HepG2 (cell line): ENCODE data around the gene CIT. TPM values are rescaled to one million over a fixed set of nuclear protein-coding genes. Genes with fewer than 3 reads are reported as not detected.

Experiments used
- ATAC-seq: fragments of 200-7000 bp; cut with Tn5 transposase; 3 replicates; pipeline ENCODE4 v1.9.1; 2020; ENCODE audit warnings: mild to moderate bottlenecking, moderate library complexity
- BruUV-seq: library from RNA; stranded (reverse); fragments of 400-500 nt; replicated peaks from 2 replicates; lab custom pipeline; 2021; lab: Mats Ljungman, UMichigan
- CTCF ChIA-PET: fragments of 300-600 bp; formaldehyde crosslinking; extraction: SDS; loops from one replicate; lab custom pipeline; 2021; ENCODE audit warnings: low total read pairs, inconsistent platforms, low intra/inter-chr PET ratio; lab: Yijun Ruan, JAX
- POLR2A ChIA-PET: fragments of 350-600 bp; sonication (Branson Sonifier 250); formaldehyde crosslinking; loops from one replicate; lab custom pipeline; 2020; ENCODE audit warnings: antibody characterized with exemption, inconsistent platforms; lab: Yijun Ruan, JAX
- DNase-seq: peaks from one replicate; pipeline ENCODE4 v3.0.0-alpha.2; 2015; ENCODE audit warnings: low spot score
- FAIRE-seq: peaks from 3 replicates; lab custom pipeline; 2011; peaks lifted over from hg19 to GRCh38; lab: Jason Lieb, UNC
- H2AFZ ChIP-seq: one replicate; pipeline ENCODE4 v1.6.1; 2011; ENCODE audit warnings: low read length, inconsistent platforms
- H3K27ac ChIP-seq: fragments of 300-600 bp; 3 replicates; pipeline ENCODE4 v1.8.0; 2011; ENCODE audit warnings: mixed run types, mild to moderate bottlenecking, mixed read lengths, low read length, inconsistent platforms; ENCODE audit not compliant: insufficient read depth; ENCODE audit errors: extremely low read length
- H3K27me3 ChIP-seq, 2 experiments: fragments of 200-600 bp in 1 of 2; 2 replicates in 1 of 2; 3 replicates in 1 of 2; pipeline versions ENCODE4 v1.6.0 to v1.8.0; 2011; ENCODE audit warnings: low read length in 2 of 2, mild to moderate bottlenecking in 2 of 2, moderate library complexity in 2 of 2, inconsistent platforms in 1 of 2; ENCODE audit not compliant: insufficient read depth in 2 of 2, control insufficient read depth in 1 of 2
- H3K36me3 ChIP-seq, 2 experiments: fragments of 200-600 bp in 1 of 2; replicated peaks in 1 of 2; 2 replicates in 1 of 2; 3 replicates in 1 of 2; pipeline versions ENCODE4 v1.5.1 to v1.8.0; 2011; ENCODE audit warnings: low read length in 2 of 2, inconsistent platforms in 1 of 2; ENCODE audit not compliant: insufficient read depth in 2 of 2, control insufficient read depth in 1 of 2
- H3K4me1 ChIP-seq: 2 replicates; pipeline ENCODE4 v1.5.1; 2012; ENCODE audit warnings: low read length, inconsistent platforms; ENCODE audit not compliant: insufficient read depth
- H3K4me2 ChIP-seq: 2 replicates; pipeline ENCODE4 v1.6.0; 2011; ENCODE audit warnings: low read depth, low read length, inconsistent platforms
- H3K4me3 ChIP-seq, 3 experiments: fragments of 200-600 bp in 1 of 3; sonication (generic), shearing (Covaris generic) in 1 of 3; replicated peaks in 1 of 3; 2 replicates each; pipeline ENCODE4 v1.5.1; 2011 to 2016; ENCODE audit warnings: low read length in 3 of 3, inconsistent platforms in 2 of 3, low read depth in 2 of 3, mild to moderate bottlenecking in 2 of 3, control low read depth in 1 of 3, mixed read lengths in 1 of 3; ENCODE audit not compliant: insufficient read depth in 1 of 3
- H3K79me2 ChIP-seq: one replicate; pipeline ENCODE4 v1.6.1; 2011; ENCODE audit warnings: low read length, inconsistent platforms; ENCODE audit not compliant: insufficient read depth
- H3K9ac ChIP-seq: 2 replicates; pipeline ENCODE4 v1.6.0; 2011; ENCODE audit warnings: mild to moderate bottlenecking, low read depth, low read length, inconsistent platforms; ENCODE audit not compliant: insufficient read depth
- H3K9me3 ChIP-seq: 2 replicates; pipeline ENCODE4 v1.5.1; 2012; ENCODE audit warnings: mild to moderate bottlenecking, low read length
- H4K20me1 ChIP-seq: 2 replicates; pipeline ENCODE4 v1.6.0; 2011; ENCODE audit warnings: inconsistent platforms, mild to moderate bottlenecking, low read length, moderate library complexity; ENCODE audit not compliant: insufficient read depth
- BRF2 ChIP-seq: sonication (generic); formaldehyde crosslinking; IDR thresholded peaks from 2 replicates; pipeline ENCODE4 v1.8.1; 2022; ENCODE audit warnings: mild to moderate bottlenecking, missing genetic modification reagents
- ELK4 ChIP-seq: sonication (generic); formaldehyde crosslinking; IDR thresholded peaks from 2 replicates; pipeline ENCODE4 v1.9.0; 2021; ENCODE audit warnings: missing genetic modification reagents, borderline replicate concordance
- ESRRA ChIP-seq: sonication (generic); formaldehyde crosslinking; IDR thresholded peaks from 2 replicates; pipeline ENCODE4 v1.5.1; 2020; ENCODE audit warnings: mild to moderate bottlenecking, low read depth, missing genetic modification reagents
- GRHL1 ChIP-seq: sonication (generic); formaldehyde crosslinking; conservative IDR thresholded peaks from 2 replicates; pipeline ENCODE4 v1.8.0; 2022; ENCODE audit warnings: missing genetic modification reagents
- HNRNPK ChIP-seq: fragments of 200-400 bp; formaldehyde crosslinking; IDR thresholded peaks from 2 replicates; pipeline ENCODE4 v1.6.1; 2018; ENCODE audit warnings: low read length, low read depth, moderate library complexity, mild to moderate bottlenecking; ENCODE audit not compliant: poor library complexity, severe bottlenecking
- HNRNPL ChIP-seq: fragments of 200-400 bp; formaldehyde crosslinking; IDR thresholded peaks from 2 replicates; pipeline ENCODE4 v1.6.1; 2017; ENCODE audit warnings: mild to moderate bottlenecking, low read depth, low read length
- MAFF ChIP-seq: IDR thresholded peaks from 2 replicates; pipeline ENCODE4 v1.6.1; 2011; ENCODE audit warnings: low read depth, low read length, improper control_type of control experiment
- MAFK ChIP-seq, 2 experiments: IDR thresholded peaks in 1 of 2; conservative IDR thresholded peaks in 1 of 2; 2 replicates each; pipeline ENCODE4 v1.6.1; 2011; ENCODE audit warnings: improper control_type of control experiment in 2 of 2, low read length in 2 of 2
- MZF1 ChIP-seq: sonication (generic); formaldehyde crosslinking; IDR thresholded peaks from 2 replicates; pipeline ENCODE4 v1.8.1; 2023; ENCODE audit warnings: mild to moderate bottlenecking, missing genetic modification reagents, borderline replicate concordance
- RELA ChIP-seq: sonication (generic); formaldehyde crosslinking; IDR thresholded peaks from 2 replicates; pipeline ENCODE4 v1.4.0; 2020; ENCODE audit warnings: missing genetic modification reagents
- SNAPC4 ChIP-seq: sonication (generic); formaldehyde crosslinking; IDR thresholded peaks from 2 replicates; pipeline ENCODE4 v1.4.0; 2020; ENCODE audit warnings: mild to moderate bottlenecking, missing genetic modification reagents
- ZBTB21 ChIP-seq: sonication (generic); formaldehyde crosslinking; IDR thresholded peaks from 2 replicates; pipeline ENCODE4 v1.4.0; 2020; ENCODE audit warnings: missing genetic modification reagents
- ZNF160 ChIP-seq: sonication (generic); formaldehyde crosslinking; IDR thresholded peaks from 2 replicates; pipeline ENCODE4 v1.8.0; 2022; ENCODE audit warnings: mild to moderate bottlenecking, inconsistent platforms, missing genetic modification reagents
- ZNF17 ChIP-seq: sonication (generic); formaldehyde crosslinking; IDR thresholded peaks from 2 replicates; pipeline ENCODE4 v1.5.0; 2020; ENCODE audit warnings: mild to moderate bottlenecking, missing genetic modification reagents
- ZNF329 ChIP-seq: sonication (generic); formaldehyde crosslinking; IDR thresholded peaks from 2 replicates; pipeline ENCODE4 v1.9.0; 2021; ENCODE audit warnings: low read depth, mild to moderate bottlenecking, missing genetic modification reagents
- ZNF343 ChIP-seq: sonication (generic); formaldehyde crosslinking; IDR thresholded peaks from 2 replicates; pipeline ENCODE4 v1.4.0; 2020; ENCODE audit warnings: mild to moderate bottlenecking, missing genetic modification reagents
- ZNF567 ChIP-seq: sonication (generic); formaldehyde crosslinking; IDR thresholded peaks from 2 replicates; pipeline ENCODE4 v1.8.1; 2023; ENCODE audit warnings: mild to moderate bottlenecking, missing genetic modification reagents, borderline replicate concordance
- WGBS: methylation state at CpG from one replicate; pipeline ENCODE4 v1.1.6; 2017; ENCODE audit warnings: low lambda C conversion rate; 5-methylcytosine and 5-hydroxymethylcytosine counted together
- in situ Hi-C: cut with HindIII; loops from 2 replicates; pipeline ENCODE4 v1.10.0; 2017; ENCODE audit warnings: low pct_unique_long_range_greater_than_20kb; ENCODE audit not compliant: extremely low pct_ligation_motif_present
- intact Hi-C: fragments of 100-400 bp; cut with micrococcal nuclease; formaldehyde crosslinking; loops from one replicate; pipeline ENCODE4 v1.10.0; 2022; ENCODE audit not compliant: unreplicated experiment
- polyA plus RNA-seq, 8 experiments: library from polyadenylated mRNA; depleted of rRNA in 3 of 8; stranded (reverse) in 7 of 8; unstranded in 1 of 8; fragments of >200 nt; fragmentation: Illumina TruSeq in 4 of 8; extraction: Trizol in 4 of 8; gene quantifications; 2 replicates each; pipeline versions ENCODE4 v1.2.1 to v1.2.3, GENCODE V29; 2011 to 2016; ENCODE audit warnings: low read depth in 4 of 8, missing spikeins in 1 of 8, mixed read lengths in 1 of 8; ENCODE audit not compliant: insufficient read depth in 1 of 8
- total RNA-seq, 5 experiments: library from RNA; depleted of rRNA; stranded (reverse); fragments of >200 nt; fragmentation: Illumina TruSeq; extraction: Trizol; gene quantifications; 2 replicates each; pipeline ENCODE4 v1.2.3, GENCODE V29; 2016; ENCODE audit warnings: low read depth in 1 of 5

The CIT gene
- total and polyA plus RNA-seq, 2 of the 13 experiments (the other 11 are each of a cell fraction or from before 2014, with no cell fraction given) = 7.7 to 11.7 TPM

- 95% methylated on average over 11 of the region's 11 CpGs for WGBS
- POLR2A ChIA-PET = no interaction called here
- Histone ChIP-seq H3K36me3 (peaks cover 16 to 54% of the 10 kb centered on the region in 2 experiments), H3K27ac (no peak overlapping the region)
- TF ChIP-seq MZF1 (CRISPR knock-in tag) (no peak), ZNF343 (CRISPR knock-in tag) (no peak), ZNF160 (CRISPR knock-in tag) (no peak), HNRNPK (no peak), HNRNPL (no peak), GRHL1 (CRISPR knock-in tag) (no peak), ZNF329 (CRISPR knock-in tag) (no peak), RELA (CRISPR knock-in tag) (no peak), ESRRA (no peak), BRF2 (CRISPR knock-in tag) (no peak), ZNF17 (CRISPR knock-in tag) (no peak), ZNF567 (CRISPR knock-in tag) (no peak), SNAPC4 (CRISPR knock-in tag) (no peak), ZBTB21 (CRISPR knock-in tag) (no peak), ELK4 (no peak), MAFK (conservative IDR thresholded peaks at IDR 0.05 in 1 of 2, IDR thresholded peaks at IDR 0.05 in 1 of 2; ENCODE audit: low read length in 2 of 2) (peak; percentile 88 to 91), MAFF (peak; percentile 88)
- TF ChIP-seq, all 625 proteins: peak for 2
- no peak for ATAC-seq
- intact Hi-C loops (no loop called here), in situ Hi-C loops (no loop called here)
- no peaks in the 10 kb centered on the region for H3K27me3 ChIP-seq
- no peaks in the 10 kb centered on the region for H3K79me2 ChIP-seq
- FAIRE-seq = no peak
- BruUV-seq = no TSS peak
- no peak overlapping the region for H3K4me3 ChIP-seq
- H3K4me2 ChIP-seq = no peak overlapping the region
- CTCF ChIA-PET = no interaction called here
- no peak for DNase-seq
- peaks cover 17% of the 10 kb centered on the region for H3K4me1 ChIP-seq
- no peaks in the 10 kb centered on the region for H3K9me3 ChIP-seq
- no peaks in the 10 kb centered on the region; the same call in 1 of the 2 replicates for H4K20me1 ChIP-seq
- H2AFZ ChIP-seq = no peak overlapping the region
- H3K9ac ChIP-seq = no peak overlapping the region
Observed at GRCh38 chr12:119712721-119713120, 164.4 kb downstream of the CIT start.
